ENCODE measurements around the gene AARS1.

DNA sequence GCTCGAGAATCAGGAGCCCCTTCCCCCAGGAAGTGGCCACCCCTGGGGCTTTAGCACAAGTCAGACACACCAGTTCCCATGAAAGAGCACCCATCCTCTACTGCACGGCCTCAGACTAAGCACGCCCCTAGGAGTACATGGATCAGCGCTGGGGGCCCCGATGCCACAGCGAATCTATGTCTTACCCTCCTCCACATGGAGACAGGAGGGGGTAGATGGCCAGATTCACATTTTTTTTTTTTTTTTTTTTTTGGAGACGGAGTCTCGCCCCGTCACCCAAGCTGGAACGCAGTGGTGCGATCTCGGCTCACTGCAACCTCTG is 34.4 kb downstream of the AARS1 start:
- TF ChIP-seq, protein P1, sequence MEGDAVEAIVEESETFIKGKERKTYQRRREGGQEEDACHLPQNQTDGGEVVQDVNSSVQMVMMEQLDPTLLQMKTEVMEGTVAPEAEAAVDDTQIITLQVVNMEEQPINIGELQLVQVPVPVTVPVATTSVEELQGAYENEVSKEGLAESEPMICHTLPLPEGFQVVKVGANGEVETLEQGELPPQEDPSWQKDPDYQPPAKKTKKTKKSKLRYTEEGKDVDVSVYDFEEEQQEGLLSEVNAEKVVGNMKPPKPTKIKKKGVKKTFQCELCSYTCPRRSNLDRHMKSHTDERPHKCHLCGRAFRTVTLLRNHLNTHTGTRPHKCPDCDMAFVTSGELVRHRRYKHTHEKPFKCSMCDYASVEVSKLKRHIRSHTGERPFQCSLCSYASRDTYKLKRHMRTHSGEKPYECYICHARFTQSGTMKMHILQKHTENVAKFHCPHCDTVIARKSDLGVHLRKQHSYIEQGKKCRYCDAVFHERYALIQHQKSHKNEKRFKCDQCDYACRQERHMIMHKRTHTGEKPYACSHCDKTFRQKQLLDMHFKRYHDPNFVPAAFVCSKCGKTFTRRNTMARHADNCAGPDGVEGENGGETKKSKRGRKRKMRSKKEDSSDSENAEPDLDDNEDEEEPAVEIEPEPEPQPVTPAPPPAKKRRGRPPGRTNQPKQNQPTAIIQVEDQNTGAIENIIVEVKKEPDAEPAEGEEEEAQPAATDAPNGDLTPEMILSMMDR (IDR thresholded peaks at IDR 0.05; ENCODE audit: low read depth, low read length, poor library complexity, severe bottlenecking) = no peak
- TF ChIP-seq EZH2phosphoT487 (IDR thresholded peaks at IDR 0.05; ENCODE audit: borderline replicate concordance, low read length) = no peak

Data from DOHH2 (cell line).